ENCODE measurements around the gene EEF2. TPM values are rescaled to one million over a fixed set of nuclear protein-coding genes. Genes with fewer than 3 reads are reported as not detected.

EEF2 gene
- total and polyA plus RNA-seq, 4 donors = 969 to 1,851 (median 1,406) TPM

GRCh38 chr19:3982701-3983541, 2.3 kb downstream of the EEF2 start:
- peaks cover 0 to 5% of the 10 kb centered on the region in 2 donors for H3K4me1 ChIP-seq (ENCODE audit: control insufficient read depth in 1 of 2, insufficient read depth in 2 of 2, low read length in 2 of 2)
- H3K4me3 ChIP-seq (ENCODE audit: low read length in 2 of 2) = no peak overlapping the region

GRCh38 chr19:3981736-3982681, 3.3 kb downstream of the EEF2 start:
- Histone ChIP-seq H3K36me3 (ENCODE audit: control insufficient read depth in 1 of 2, insufficient read depth in 2 of 2, low read length in 1 of 2) (peaks cover 13 to 42% of the 10 kb centered on the region in 2 donors), H3K4me1 (ENCODE audit: control insufficient read depth in 1 of 2, insufficient read depth in 2 of 2, low read length in 2 of 2) (peaks cover 0 to 4% of the 10 kb centered on the region in 2 donors), H3K9me3 (ENCODE audit: control insufficient read depth, low read length) (no peaks in the 10 kb centered on the region), H3K4me3 (ENCODE audit: low read length in 2 of 2) (no peak overlapping the region), H3K27me3 (ENCODE audit: control insufficient read depth in 1 of 2, insufficient read depth in 2 of 2, low read length in 1 of 2) (no peaks in the 10 kb centered on the region), H3K27ac (ENCODE audit: low read depth in 1 of 2, low read length in 2 of 2) (no peak overlapping the region)
- no peak for ATAC-seq (ENCODE audit: low FRiP score)
- intact Hi-C loops (cut with DNase I) = no loop called here
- peak in 1 of 2 donors; percentile 43 for DNase-seq
- 84% methylated on average over 39 of the region's 39 CpGs for WGBS, 2 donors

More at GRCh38 chr19:3982701-3983541, 2.3 kb downstream of the EEF2 start:
- Histone ChIP-seq H3K27me3 (ENCODE audit: control insufficient read depth in 1 of 2, insufficient read depth in 2 of 2, low read length in 1 of 2) (no peaks in the 10 kb centered on the region), H3K27ac (ENCODE audit: low read depth in 1 of 2, low read length in 2 of 2) (no peak overlapping the region), H3K9me3 (ENCODE audit: control insufficient read depth, low read length) (no peaks in the 10 kb centered on the region), H3K36me3 (ENCODE audit: control insufficient read depth in 1 of 2, insufficient read depth in 2 of 2, low read length in 1 of 2) (peaks cover 8 to 34% of the 10 kb centered on the region in 2 donors)
- no peak for ATAC-seq (ENCODE audit: low FRiP score)
- peak in 1 of 2 donors; percentile 55 for DNase-seq
- intact Hi-C loops (cut with DNase I) = no loop called here
- WGBS, 2 donors = 82 to 85% methylated on average over 40 of the region's 40 CpGs

GRCh38 chr19:3981373-3981735, 3.9 kb downstream of the EEF2 start:
- no peak for ATAC-seq (ENCODE audit: low FRiP score)
- H3K4me3 ChIP-seq (ENCODE audit: low read length in 2 of 2) = no peak overlapping the region
- no peaks in the 10 kb centered on the region for H3K4me1 ChIP-seq (ENCODE audit: control insufficient read depth in 1 of 2, insufficient read depth in 2 of 2, low read length in 2 of 2)
- intact Hi-C loops (cut with DNase I) = no loop called here
- WGBS, 2 donors = 88 to 89% methylated on average over 10 of the region's 10 CpGs
- peaks cover 14 to 48% of the 10 kb centered on the region in 2 donors for H3K36me3 ChIP-seq (ENCODE audit: control insufficient read depth in 1 of 2, insufficient read depth in 2 of 2, low read length in 1 of 2)
- no peaks in the 10 kb centered on the region for H3K27me3 ChIP-seq (ENCODE audit: control insufficient read depth in 1 of 2, insufficient read depth in 2 of 2, low read length in 1 of 2)
- no peaks in the 10 kb centered on the region for H3K9me3 ChIP-seq (ENCODE audit: control insufficient read depth, low read length)
- H3K27ac ChIP-seq (ENCODE audit: low read depth in 1 of 2, low read length in 2 of 2) = no peak overlapping the region
- DNase-seq = no peak

- Histone ChIP-seq H3K27ac (ENCODE audit: low read depth in 1 of 2, low read length in 2 of 2) (no peak overlapping the region), H3K9me3 (ENCODE audit: control insufficient read depth, low read length) (no peaks in the 10 kb centered on the region), H3K4me1 (ENCODE audit: control insufficient read depth in 1 of 2, insufficient read depth in 2 of 2, low read length in 2 of 2) (no peaks in the 10 kb centered on the region), H3K27me3 (ENCODE audit: control insufficient read depth in 1 of 2, insufficient read depth in 2 of 2, low read length in 1 of 2) (no peaks in the 10 kb centered on the region), H3K36me3 (ENCODE audit: control insufficient read depth in 1 of 2, insufficient read depth in 2 of 2, low read length in 1 of 2) (peaks cover 14 to 49% of the 10 kb centered on the region in 2 donors), H3K4me3 (ENCODE audit: low read length in 2 of 2) (no peak overlapping the region)
- ATAC-seq (ENCODE audit: low FRiP score) (no peak), DNase-seq (no peak)
- intact Hi-C loops (cut with DNase I) = no loop called here
- 86 to 88% methylated on average over 31 of the region's 31 CpGs for WGBS, 2 donors
These were observed 4.7 kb downstream of the EEF2 start for GRCh38 chr19:3980353-3981251.

- intact Hi-C loops (cut with DNase I) = no loop called here
- peaks cover 14 to 49% of the 10 kb centered on the region in 2 donors for H3K36me3 ChIP-seq (ENCODE audit: control insufficient read depth in 1 of 2, insufficient read depth in 2 of 2, low read length in 1 of 2)
- no peak overlapping the region for H3K27ac ChIP-seq (ENCODE audit: low read depth in 1 of 2, low read length in 2 of 2)
These were observed 5.5 kb downstream of the EEF2 start for GRCh38 chr19:3979674-3980352.

GRCh38 chr19:3979289-3979673, 6.0 kb downstream of the EEF2 start:
- Histone ChIP-seq H3K9me3 (ENCODE audit: control insufficient read depth, low read length) (no peaks in the 10 kb centered on the region), H3K27ac (ENCODE audit: low read depth in 1 of 2, low read length in 2 of 2) (no peak overlapping the region), H3K27me3 (ENCODE audit: control insufficient read depth in 1 of 2, insufficient read depth in 2 of 2, low read length in 1 of 2) (no peaks in the 10 kb centered on the region), H3K4me1 (ENCODE audit: control insufficient read depth in 1 of 2, insufficient read depth in 2 of 2, low read length in 2 of 2) (no peaks in the 10 kb centered on the region), H3K4me3 (ENCODE audit: low read length in 2 of 2) (no peak overlapping the region), H3K36me3 (ENCODE audit: control insufficient read depth in 1 of 2, insufficient read depth in 2 of 2, low read length in 1 of 2) (peaks cover 14 to 49% of the 10 kb centered on the region in 2 donors)
- DNase-seq (no peak), ATAC-seq (ENCODE audit: low FRiP score) (no peak)
- 94 to 95% methylated on average over 18 of the region's 18 CpGs for WGBS, 2 donors
- intact Hi-C loops (cut with DNase I) = no loop called here

More at GRCh38 chr19:3979674-3980352, 5.5 kb downstream of the EEF2 start:
- no peak for ATAC-seq (ENCODE audit: low FRiP score)
- H3K27me3 ChIP-seq (ENCODE audit: control insufficient read depth in 1 of 2, insufficient read depth in 2 of 2, low read length in 1 of 2) = no peaks in the 10 kb centered on the region
- no peaks in the 10 kb centered on the region for H3K4me1 ChIP-seq (ENCODE audit: control insufficient read depth in 1 of 2, insufficient read depth in 2 of 2, low read length in 2 of 2)
- H3K9me3 ChIP-seq (ENCODE audit: control insufficient read depth, low read length) = no peaks in the 10 kb centered on the region
- no peak for DNase-seq
- WGBS, 2 donors = 90 to 93% methylated on average over 25 of the region's 25 CpGs
- no peak overlapping the region for H3K4me3 ChIP-seq (ENCODE audit: low read length in 2 of 2)

GRCh38 chr19:3978145-3978544, 7.1 kb downstream of the EEF2 start:
- no peak overlapping the region for H3K4me3 ChIP-seq (ENCODE audit: low read length in 2 of 2)
- H3K9me3 ChIP-seq (ENCODE audit: control insufficient read depth, low read length) = no peaks in the 10 kb centered on the region
- H3K27ac ChIP-seq (ENCODE audit: low read depth in 1 of 2, low read length in 2 of 2) = no peak overlapping the region
- ATAC-seq (ENCODE audit: low FRiP score) = no peak
- DNase-seq = no peak
- peaks cover 14 to 46% of the 10 kb centered on the region in 2 donors for H3K36me3 ChIP-seq (ENCODE audit: control insufficient read depth in 1 of 2, insufficient read depth in 2 of 2, low read length in 1 of 2)
- intact Hi-C loops (cut with DNase I) = no loop called here
- 93 to 95% methylated on average over 19 of the region's 19 CpGs for WGBS, 2 donors
- no peaks in the 10 kb centered on the region for H3K27me3 ChIP-seq (ENCODE audit: control insufficient read depth in 1 of 2, insufficient read depth in 2 of 2, low read length in 1 of 2)
- no peaks in the 10 kb centered on the region for H3K4me1 ChIP-seq (ENCODE audit: control insufficient read depth in 1 of 2, insufficient read depth in 2 of 2, low read length in 2 of 2)
